Midbrain (tissue), 1 donor: ENCODE data around the gene LCN15.

Experiments
- DNase-seq: peaks from one replicate; lab custom pipeline; 2025; lab: John Stamatoyannopoulos, UW

LCN15 gene

DNA sequence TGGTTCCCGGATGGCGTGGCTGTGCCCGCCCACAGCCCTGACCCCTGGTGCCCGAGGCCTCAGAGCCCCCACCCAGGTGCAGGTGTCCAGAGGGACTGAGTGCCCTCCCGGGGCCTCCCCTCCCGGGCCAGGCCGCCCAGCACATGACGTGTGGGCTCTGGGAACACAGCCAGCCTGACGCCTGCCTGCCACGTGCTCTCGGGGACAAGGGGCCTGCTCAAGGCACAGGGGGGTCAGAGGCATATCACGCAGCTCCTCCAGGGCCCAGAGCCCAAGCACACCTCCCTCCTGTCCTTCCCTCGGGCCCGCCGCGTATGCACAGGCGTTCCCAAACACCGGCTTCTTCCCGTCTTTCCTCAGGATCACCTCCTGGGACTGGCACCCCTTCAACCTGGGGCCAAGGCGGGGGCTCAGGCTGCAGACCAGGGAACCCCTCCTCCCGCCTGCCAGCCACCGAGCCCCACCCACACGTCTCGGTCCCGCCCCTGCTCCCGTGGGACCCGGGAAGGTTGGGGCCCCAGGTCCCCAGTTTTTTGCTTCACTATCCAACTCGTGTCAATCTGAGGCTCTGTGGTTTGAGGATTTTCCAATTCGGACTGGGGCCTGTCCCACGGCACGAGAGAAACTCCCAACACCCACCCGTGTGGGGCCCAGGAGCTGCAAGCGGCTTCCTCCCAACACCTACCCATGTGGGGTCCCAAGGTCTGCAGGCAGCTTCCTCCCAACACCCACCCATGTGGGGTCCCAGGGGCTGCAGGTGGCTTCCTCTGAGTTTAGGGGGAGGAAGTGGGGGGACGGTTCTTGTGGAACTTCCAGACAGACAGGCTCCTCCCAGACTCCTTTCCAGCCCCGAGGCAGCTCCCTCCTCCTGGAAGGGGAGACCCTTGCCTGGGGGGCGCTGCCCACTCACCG, 23.1 kb downstream of the LCN15 start:
- DNase-seq: no peak

DNA sequence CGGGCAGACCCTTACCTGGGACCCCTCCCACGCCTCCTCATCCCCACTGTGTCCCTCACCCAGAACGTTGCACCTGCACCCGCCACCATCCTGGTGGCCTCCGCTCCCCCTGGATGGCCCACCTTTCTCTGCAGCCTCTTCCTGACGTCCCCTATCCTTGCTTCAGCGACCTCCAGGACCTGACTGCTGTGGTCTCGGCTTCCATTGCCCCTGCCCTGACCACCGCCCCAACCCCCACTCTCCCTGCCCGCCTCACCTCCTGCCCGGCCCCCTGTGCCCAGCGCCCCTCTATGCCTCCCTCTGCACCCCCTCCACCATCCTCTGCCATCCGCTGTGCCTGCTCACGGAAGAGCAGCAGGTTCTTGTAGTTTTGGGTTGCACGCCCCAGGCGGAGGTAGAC, 23.8 kb downstream of the LCN15 start:
- DNase-seq: no peak

DNA sequence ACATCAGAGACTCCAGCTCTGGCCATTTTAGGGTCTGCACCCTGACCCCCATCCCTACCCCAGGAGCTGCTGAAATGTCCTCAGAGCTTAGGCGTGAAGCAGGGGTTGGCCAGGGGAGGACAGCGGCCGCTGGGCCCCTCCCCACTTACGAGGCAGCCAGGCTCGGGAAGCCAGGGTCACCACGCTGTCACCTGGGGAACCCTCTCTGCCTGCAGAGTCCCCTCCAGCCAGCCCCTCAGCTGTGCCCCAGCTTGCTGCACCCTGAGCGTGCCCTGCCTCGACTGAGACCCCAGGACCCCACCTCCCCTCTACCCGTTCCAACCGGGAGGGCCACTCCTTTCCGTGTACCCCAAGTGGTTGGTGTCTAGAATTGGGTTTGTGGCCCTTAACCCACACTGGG, 24.2 kb downstream of the LCN15 start:
- no peak for DNase-seq

DNA sequence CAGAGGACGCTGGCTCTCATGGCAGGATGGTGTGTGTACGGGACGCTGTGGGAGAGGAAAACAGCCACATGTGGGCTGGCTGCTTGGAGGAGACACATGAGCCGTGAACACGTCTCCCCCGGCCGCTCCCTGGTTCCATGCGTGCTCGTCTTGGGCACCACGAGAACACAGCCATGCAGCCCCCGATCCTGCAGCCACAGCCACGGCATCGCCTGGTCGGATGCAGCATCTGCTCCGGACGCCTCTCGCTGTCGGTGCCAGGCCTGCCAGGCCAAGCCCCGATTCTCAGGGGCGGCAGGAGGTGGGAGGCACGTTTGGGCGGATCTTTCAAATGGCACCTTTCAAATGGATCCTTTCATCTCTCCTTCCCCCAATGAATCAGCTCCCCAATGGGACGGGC, 24.8 kb downstream of the LCN15 start:
- no peak for DNase-seq

DNA sequence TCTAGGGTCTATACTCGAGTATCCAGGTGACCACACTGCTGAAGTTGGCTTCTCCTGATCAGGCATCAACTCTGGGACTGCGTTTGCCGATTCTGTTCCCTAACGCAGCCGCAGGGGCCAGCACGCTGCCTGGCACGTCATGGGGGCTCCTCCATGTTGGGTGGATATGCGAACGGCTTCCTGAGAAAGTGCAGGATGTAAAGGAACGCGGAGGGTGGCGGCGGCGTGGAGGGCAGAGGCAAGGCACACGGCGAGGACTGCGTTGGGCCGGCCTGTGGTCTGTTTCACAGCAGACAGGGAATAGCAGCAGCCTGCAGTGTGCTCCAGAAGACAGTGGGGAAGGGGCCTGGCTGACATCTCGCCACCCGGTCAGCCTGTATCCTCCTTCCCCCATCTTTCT, 25.4 kb downstream of the LCN15 start:
- no peak for DNase-seq

DNA sequence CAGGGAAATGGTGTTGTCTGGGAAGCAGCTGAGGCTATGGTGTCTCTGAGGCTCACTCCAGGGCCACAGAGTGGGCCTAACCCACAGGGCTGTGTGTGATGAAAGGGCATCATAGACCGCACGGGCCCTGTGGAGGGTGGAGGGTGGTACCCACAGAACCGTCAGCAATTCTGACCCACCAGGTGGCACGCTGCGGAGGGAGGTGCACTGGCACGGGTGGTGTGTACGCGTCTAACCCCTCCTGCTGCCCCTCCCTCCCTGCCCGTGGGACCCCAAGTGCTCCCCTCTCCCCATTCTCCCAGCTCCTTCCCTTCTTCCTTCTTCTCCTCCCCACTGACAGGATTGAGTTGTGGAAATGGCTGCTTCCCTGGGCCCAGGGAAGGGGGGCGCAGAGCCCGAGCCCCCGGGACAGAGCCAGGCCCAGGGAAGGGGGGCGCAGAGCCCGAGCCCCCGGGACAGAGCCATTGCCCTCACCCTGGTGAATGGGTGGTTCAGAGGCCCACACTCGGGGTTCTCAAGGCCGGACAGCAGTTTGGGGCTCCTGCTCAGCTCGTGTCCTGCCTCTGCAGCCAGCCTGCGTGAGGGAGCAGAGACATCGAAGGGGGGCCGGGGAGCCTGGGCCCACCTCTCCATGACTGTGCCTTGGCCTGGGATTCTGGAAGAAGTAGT, 28.4 kb downstream of the LCN15 start:
- no peak for DNase-seq

DNA sequence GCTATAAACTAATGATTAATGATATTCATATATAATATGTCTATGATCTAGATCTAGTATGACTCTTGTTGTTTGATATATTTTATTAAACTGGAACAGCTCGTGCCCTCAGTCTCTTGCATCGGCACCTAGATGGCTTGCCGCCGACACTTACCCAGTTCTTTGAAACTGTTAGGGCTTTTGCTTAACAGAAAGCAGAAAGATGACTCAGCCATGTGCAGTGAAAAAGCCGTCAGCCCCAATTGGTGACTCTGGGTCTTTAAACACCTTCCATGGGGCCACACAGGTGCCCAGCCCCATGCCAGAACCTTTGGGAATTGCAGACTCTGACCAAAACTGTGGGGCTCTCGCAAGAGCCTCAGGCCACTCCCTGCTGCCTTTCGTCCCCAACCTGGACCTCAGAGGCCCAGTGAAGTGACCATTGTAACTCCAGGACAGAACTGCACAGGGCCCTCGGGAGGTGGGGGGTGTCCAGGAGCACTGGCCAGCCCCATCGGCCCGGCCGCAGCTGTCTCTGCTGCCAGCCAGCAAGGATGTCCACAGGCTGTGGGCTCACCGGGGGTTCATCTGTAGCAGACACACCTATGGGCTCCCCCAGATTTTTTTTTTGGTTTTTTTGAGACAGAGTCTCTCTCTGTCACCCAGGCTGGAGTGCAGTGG, 29.4 kb downstream of the LCN15 start:
- DNase-seq: no peak

DNA sequence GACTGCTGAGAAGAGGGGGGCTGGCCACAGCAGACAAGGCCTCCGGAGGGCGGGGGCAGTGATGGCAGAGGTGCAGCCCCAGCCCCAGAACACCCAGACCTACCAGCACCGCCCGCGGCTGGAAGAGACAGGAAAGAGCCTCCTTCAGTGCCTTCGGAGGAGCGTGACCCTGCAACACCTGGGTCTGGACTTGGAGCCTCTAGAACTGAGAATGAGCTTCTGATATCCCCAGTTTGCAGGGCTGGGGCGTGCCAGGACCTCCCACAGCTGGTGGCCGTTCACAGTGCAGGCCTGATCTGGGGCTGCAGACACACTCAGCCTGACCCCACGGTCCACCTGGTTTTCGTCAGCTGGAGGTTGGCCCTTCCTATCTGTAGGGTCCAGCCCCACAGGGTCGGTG, 30.7 kb downstream of the LCN15 start:
- no peak for DNase-seq

DNA sequence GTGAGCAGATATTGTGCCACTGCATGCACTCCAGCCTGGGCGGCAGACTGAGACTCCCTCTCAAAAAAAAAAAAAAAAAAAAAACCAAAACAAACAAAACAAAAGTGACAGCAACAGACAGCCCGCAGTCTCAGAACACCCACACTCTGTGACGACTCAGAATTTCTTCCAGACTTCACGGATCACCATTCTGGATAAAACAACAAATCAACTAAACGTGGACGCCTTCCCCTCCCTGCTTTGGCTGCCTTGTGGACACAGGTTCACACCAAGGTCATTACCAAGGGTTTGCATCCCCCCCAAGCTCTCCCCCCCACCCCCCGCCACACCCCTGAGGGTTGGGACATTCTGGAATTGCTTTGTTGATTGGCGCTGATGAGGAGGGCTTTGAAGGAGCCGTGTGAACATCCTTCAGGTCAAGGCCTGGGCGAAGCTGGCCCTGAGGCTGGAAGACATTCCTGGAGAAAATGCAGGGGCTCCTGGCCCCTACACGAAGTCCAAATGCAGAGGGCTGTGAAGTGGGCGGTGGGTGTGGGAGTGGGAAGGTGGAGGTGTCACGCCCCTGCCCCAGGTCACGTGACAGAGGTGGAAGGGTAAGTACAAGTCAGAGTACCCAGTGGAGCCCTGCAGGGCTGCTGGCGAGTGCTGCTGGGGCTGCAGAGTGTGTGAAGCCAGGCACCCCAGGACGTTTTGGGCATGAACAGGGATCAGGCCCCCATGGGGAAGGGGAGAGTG, 31.7 kb downstream of the LCN15 start:
- no peak for DNase-seq

DNA sequence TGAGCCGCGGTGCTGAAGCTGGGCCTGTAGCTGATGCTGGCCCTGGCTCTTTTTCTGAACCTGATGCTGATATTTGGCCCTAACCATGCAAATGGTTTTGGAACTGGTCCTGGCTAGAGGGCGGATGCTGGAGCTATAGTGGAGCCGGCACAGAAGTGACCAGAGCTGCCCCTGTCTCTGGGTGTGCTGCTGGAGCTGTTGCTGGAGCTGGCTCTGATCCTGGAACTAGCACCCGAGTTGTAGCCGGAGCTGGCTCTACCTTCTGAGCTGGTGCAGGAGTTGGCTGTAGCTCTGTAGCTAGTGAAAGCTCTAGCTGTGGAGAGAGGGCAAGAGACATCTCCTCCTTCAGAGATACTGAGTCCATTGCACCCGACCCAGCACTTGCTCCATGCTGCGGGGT, 34.4 kb downstream of the LCN15 start:
- no peak for DNase-seq

DNA sequence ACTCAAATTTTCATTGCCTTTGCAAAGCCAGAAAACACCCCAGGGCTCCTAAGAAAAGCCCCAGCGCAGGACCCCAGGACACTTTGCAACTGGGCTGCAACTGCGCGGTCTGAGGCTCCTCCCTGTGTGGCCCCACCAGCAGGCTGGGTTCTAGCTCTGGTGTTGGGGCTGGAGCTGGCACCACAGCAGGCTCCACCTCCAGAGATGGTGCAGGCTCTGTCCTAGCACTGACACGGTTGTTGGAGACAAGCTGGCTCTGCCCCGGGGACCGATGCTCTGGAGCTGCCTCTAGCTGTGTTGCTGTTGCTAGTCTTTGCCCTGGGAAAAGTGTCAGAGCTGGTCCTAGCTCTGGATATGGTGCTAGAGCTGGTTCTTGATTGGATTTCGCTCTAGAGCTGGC, 35.2 kb downstream of the LCN15 start:
- DNase-seq: no peak

DNA sequence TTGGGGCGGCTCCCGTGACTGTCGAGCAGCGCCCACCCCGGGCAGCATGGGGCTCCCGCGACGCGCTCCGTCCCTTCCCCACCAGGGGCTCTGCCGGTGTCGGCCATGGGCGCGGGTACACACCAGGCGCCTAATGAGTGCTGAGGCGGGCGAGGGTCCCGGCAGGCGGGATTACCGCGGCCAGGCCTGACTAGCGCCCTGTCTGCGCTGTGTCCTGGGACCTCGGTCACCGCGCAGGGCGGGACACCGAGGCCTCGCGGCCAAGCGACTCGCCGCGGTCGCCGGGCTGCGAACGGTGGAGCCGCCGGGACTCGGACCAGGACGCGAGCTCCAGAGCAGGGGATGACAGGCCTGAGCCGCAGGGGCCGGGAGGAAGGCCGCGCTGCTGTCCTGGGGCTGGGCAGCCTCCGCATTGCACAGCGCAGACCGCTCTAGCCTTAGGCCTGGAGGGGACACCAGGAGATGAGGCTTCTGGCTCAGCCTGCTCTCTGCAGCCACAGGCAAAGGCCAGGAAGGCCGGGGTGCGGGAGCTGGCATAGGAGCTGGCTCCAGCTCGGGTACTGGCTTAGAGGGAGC, 35.7 kb downstream of the LCN15 start:
- DNase-seq: no peak

DNA sequence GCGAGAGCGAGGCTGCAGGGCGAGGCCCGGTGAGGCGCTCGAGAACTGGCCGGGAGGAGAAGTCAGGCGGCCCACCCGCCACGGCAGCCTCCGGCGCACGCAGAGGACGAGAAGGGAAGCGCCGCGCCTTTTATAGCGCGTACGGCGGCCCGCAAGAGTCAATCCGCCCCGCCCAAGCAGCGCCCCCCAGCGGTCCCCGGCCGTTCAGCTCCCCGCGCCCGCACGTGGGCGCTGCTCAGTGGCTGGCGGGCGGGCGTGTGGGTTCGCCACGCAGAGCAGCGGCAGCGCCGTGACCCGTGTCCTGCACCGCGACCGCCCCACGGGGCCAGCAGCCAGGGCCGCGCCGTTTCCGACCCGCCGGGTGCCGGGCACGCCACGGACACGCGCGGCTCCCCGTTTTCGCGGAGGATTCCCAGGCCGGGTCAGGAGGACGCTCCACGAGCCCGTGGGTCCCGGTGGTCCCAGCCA, 36.2 kb downstream of the LCN15 start:
- peak; percentile 87 for DNase-seq

DNA sequence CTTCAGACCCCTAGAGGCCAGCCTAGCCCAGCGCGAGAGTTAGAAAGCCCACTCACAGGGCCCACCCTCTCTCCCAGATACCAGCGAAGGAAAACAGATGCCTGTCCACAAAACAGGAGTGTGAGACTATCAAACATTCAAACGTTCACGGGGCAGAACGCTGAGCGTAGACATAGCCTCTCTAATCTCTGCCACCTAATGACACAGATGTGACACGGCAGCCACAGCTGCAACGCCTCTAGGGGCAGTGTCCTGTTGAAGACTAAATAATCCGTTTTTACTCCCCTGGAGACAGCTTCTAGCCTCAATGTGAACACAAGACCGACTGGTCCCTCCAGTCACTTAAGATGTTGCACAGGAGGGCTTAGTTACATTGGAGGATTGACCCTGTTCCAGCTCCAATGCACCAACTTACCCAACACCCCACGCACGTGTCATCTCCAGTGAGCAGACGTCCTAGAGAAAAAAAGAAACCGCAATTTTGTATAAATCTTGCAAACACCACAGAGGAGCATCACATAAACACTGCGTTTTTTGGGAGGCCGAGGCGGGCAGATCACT, 37.6 kb downstream of the LCN15 start:
- no peak for DNase-seq

DNA sequence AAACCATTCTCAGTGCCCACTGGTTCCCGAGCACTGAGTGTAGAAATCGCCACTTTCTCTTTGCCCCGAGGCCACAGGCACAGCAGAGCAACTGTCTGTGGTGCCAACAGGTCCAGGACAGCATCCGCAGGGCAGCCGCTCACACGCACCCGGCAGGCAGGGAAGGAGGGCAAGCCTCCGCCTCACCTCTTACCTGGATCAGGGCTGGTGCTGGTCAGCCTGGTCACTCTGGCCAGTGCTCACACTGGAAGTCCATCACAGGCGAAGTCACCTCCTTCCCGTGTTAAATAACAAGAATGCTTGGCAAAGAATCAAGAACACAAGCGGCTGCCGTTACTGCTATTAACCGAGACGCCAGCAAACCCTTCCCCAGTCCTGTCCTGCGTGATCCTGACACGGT, 38.2 kb downstream of the LCN15 start:
- no peak for DNase-seq

DNA sequence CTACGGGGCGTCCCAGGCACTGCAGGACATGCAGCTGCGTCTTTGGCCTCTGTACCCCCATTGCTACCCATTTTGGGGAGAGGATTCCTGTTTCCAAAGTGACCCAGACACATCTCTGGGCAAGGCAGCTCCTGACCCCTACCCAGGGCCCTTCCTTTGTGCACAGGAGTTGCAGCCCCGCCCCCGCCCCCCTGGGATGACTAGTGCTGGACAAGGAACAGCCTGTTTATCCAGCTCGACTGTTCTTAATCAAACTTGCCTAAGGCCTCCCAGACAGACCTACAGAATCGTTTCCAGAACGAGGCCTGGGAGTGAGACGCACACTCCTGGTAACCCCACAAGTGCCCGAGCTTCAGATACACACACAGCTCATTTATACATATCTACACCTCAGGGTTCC, 38.7 kb downstream of the LCN15 start:
- DNase-seq: no peak

DNA sequence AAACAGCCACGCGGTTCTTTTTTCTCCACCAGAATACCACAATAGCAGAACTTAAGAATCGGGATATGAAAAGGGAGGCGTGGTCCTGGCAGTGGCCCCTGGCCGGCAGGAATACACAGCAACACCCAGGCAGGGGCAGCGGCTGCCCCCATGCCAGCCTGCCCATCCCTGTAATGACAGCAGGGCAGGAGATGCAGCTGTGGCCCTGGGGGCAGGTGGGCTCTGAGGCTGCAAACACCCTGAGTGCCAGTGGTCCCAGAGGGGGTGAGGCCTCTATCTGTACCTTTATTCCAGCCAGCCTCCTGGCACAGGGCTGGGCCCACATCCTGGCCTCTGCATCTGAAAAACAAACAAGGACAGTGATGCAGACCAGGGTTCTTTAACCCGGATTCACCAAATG, 39.5 kb downstream of the LCN15 start:
- no peak for DNase-seq

DNA sequence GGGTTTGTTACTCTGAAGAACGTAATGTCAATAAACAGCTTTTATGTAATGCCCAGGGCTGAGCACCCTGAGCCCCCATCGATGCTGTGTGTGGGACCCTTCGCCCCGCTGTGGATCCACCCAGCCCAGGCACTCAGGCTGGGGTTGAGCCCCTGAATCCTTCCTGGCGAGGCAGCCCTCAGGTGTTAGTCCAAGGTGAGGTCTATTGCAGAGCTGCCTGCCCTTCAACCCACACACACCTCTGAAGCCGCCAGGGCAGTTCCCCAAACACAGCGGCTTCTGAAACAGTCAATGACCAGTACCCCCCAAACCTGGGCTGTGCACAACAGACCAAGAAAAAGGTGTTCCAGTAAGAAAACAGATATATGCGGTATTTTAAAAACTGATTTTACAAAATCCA, 40.3 kb downstream of the LCN15 start:
- DNase-seq: no peak

DNA sequence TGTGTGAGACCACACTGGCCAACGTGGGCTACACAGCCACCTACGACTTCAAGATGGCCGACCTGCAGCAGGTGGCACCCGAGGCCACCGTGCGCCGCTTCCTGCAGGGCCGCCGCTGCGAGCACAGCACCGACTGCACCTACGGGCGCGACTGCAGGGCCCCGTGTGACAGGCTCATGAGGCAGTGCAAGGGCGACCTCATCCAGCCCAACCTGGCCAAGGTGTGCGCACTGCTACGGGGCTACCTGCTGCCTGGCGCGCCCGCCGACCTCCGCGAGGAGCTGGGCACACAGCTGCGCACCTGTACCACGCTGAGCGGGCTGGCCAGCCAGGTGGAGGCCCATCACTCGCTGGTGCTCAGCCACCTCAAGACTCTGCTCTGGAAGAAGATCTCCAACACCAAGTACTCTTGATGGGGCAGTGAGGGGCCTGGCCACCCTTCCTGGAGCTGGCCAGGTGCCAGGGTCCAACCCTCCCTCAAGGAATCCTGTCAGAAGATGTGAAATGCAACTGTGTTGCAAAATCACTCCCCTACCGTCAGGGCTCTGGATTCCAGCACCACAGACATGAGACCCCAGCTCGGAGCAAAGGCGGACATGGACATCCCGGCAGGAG, 40.8 kb downstream of the LCN15 start:
- no peak for DNase-seq

DNA sequence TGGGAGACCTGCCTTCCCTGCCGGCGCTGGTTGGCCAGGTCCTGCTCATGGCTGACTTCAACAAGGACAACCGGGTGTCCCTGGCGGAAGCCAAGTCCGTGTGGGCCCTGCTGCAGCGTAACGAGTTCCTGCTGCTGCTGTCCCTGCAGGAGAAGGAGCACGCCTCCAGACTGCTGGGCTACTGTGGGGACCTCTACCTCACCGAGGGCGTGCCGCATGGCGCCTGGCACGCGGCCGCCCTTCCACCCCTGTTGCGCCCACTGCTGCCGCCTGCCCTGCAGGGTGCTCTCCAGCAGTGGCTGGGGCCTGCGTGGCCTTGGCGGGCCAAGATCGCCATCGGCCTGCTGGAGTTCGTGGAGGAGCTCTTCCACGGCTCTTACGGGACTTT, 41.4 kb downstream of the LCN15 start:
- no peak for DNase-seq
